IgD-negative memory B cell (primary cell): Measurements from ENCODE around the gene SLAMF7. TPM values are rescaled to one million over a fixed set of nuclear protein-coding genes. Genes with fewer than 3 reads are reported as not detected.

Source experiments
- H3K27ac Mint-ChIP-seq, 3 donors: one replicate each; pipeline ENCODE4 v1.8.0; 2020 to 2022; ENCODE audit warnings: mild to moderate bottlenecking in 3 of 3, mixed read lengths in 3 of 3, moderate library complexity in 1 of 3
- H3K27me3 Mint-ChIP-seq: one replicate; pipeline ENCODE4 v1.8.0; 2021; ENCODE audit warnings: mixed read lengths
- H3K36me3 Mint-ChIP-seq: one replicate; pipeline ENCODE4 v1.8.0; 2020; ENCODE audit warnings: mild to moderate bottlenecking, mixed read lengths
- H3K4me1 Mint-ChIP-seq, 3 donors: one replicate each; pipeline ENCODE4 v1.8.0; 2020 to 2022; ENCODE audit warnings: mixed read lengths in 3 of 3, mild to moderate bottlenecking in 1 of 3
- H3K4me3 Mint-ChIP-seq, 4 donors: one replicate each; pipeline ENCODE4 v1.8.0; 2020 to 2022; ENCODE audit warnings: mild to moderate bottlenecking in 4 of 4, mixed read lengths in 4 of 4, moderate library complexity in 3 of 4
- H3K9me3 Mint-ChIP-seq, 3 donors: one replicate each; pipeline ENCODE4 v1.8.0; 2020 to 2021; ENCODE audit warnings: mixed read lengths in 3 of 3, mild to moderate bottlenecking in 1 of 3
- polyA plus RNA-seq: library from polyadenylated mRNA; unstranded; fragments of 300-500 nt; fragmentation: Illumina TruSeq; gene quantifications from one replicate; pipeline ENCODE4 v1.2.3, GENCODE V29; 2021

Gene SLAMF7
- polyA plus RNA-seq, 1 donor from 2014 or later = 26.8 TPM

DNA sequence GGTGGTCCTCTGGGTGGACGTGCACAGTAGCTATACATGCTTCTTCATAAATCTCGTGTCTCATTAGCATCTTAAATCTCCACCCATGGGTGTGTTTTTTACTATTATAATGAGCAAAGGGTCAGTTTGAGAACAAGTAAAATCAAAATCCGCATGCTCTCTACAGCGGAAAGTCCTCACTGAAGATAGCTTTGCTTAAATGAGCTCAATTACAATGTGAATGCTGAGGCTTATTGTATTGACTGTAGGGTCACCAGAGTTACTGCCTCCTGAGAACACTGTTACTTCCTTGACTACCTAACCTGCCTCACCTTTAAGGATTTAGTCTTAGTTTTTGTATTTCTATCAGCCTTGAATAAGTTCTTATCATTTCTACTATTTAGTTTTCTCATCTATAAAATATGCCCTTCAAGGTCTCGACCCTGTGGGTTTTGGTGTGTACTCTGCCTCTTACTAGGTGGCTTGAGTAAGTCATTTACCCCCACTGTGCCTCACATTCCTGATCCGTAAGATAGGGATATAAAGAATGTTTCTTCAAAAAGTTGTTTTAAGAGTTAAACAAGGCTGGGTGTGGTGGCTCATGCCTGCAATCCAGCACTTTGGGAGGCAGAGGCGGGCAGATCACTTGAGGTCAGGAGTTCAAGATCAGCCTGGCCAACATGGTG, 7.9 kb downstream of the SLAMF7 start:
- Mint-ChIP-seq H3K27me3 (no peaks in the 10 kb centered on the region), H3K9me3 (no peaks in the 10 kb centered on the region), H3K27ac (no peak overlapping the region), H3K4me1 (peaks cover 19 to 23% (median 21%) of the 10 kb centered on the region in 3 donors), H3K36me3 (peaks cover 12% of the 10 kb centered on the region), H3K4me3 (no peak overlapping the region)

GRCh38 chr1:160747717-160748116, 8.7 kb downstream of the SLAMF7 start:
- H3K27me3 Mint-ChIP-seq = no peaks in the 10 kb centered on the region
- H3K27ac Mint-ChIP-seq = no peak overlapping the region
- peak overlapping the region in 1 of 4 donors; percentile 52 for H3K4me3 Mint-ChIP-seq
- H3K36me3 Mint-ChIP-seq = peaks cover 10% of the 10 kb centered on the region
- H3K4me1 Mint-ChIP-seq = peaks cover 13 to 17% (median 17%) of the 10 kb centered on the region in 3 donors
- no peaks in the 10 kb centered on the region for H3K9me3 Mint-ChIP-seq

- no peak overlapping the region for H3K27ac Mint-ChIP-seq
- no peaks in the 10 kb centered on the region for H3K27me3 Mint-ChIP-seq
- H3K4me3 Mint-ChIP-seq = peak overlapping the region in 1 of 4 donors; percentile 52
- peaks cover 14% of the 10 kb centered on the region for H3K36me3 Mint-ChIP-seq
- H3K4me1 Mint-ChIP-seq = peaks cover 10 to 14% (median 12%) of the 10 kb centered on the region in 3 donors
- H3K9me3 Mint-ChIP-seq = no peaks in the 10 kb centered on the region
Measured at GRCh38 chr1:160748181-160748877, 9.3 kb downstream of the SLAMF7 start.

GRCh38 chr1:160748878-160749269, 9.8 kb downstream of the SLAMF7 start:
- Mint-ChIP-seq H3K27me3 (no peaks in the 10 kb centered on the region), H3K4me3 (no peak overlapping the region), H3K4me1 (peaks cover 9 to 10% (median 10%) of the 10 kb centered on the region in 3 donors), H3K36me3 (peaks cover 15% of the 10 kb centered on the region), H3K9me3 (no peaks in the 10 kb centered on the region), H3K27ac (no peak overlapping the region)

GRCh38 chr1:160750608-160751007, 11.6 kb downstream of the SLAMF7 start:
- peaks cover 15% of the 10 kb centered on the region for H3K36me3 Mint-ChIP-seq
- no peak overlapping the region for H3K4me3 Mint-ChIP-seq
- H3K4me1 Mint-ChIP-seq = peaks cover 0 to 3% (median 0%) of the 10 kb centered on the region in 3 donors
- H3K9me3 Mint-ChIP-seq = no peaks in the 10 kb centered on the region
- H3K27ac Mint-ChIP-seq = peak overlapping the region in 1 of 3 donors; percentile 75
- H3K27me3 Mint-ChIP-seq = no peaks in the 10 kb centered on the region

- no peak overlapping the region for H3K27ac Mint-ChIP-seq
- no peak overlapping the region for H3K4me3 Mint-ChIP-seq
- H3K9me3 Mint-ChIP-seq = no peaks in the 10 kb centered on the region
- no peaks in the 10 kb centered on the region for H3K27me3 Mint-ChIP-seq
- H3K4me1 Mint-ChIP-seq = peaks cover 0 to 3% (median 3%) of the 10 kb centered on the region in 3 donors
- H3K36me3 Mint-ChIP-seq = peaks cover 15% of the 10 kb centered on the region
Measured at GRCh38 chr1:160752406-160752805, 13.4 kb downstream of the SLAMF7 start.

- no peak overlapping the region for H3K27ac Mint-ChIP-seq
- peaks cover 15% of the 10 kb centered on the region for H3K36me3 Mint-ChIP-seq
Measured at GRCh38 chr1:160752924-160753323, 13.9 kb downstream of the SLAMF7 start.

GRCh38 chr1:160753594-160753993, 14.5 kb downstream of the SLAMF7 start:
- Mint-ChIP-seq H3K9me3 (no peaks in the 10 kb centered on the region), H3K36me3 (peaks cover 15% of the 10 kb centered on the region), H3K27me3 (no peaks in the 10 kb centered on the region), H3K4me3 (no peak overlapping the region), H3K4me1 (peaks cover 0 to 3% (median 0%) of the 10 kb centered on the region in 3 donors), H3K27ac (no peak overlapping the region)

More at GRCh38 chr1:160752924-160753323, 13.9 kb downstream of the SLAMF7 start:
- Mint-ChIP-seq H3K4me1 (peaks cover 0 to 3% (median 0%) of the 10 kb centered on the region in 3 donors), H3K4me3 (no peak overlapping the region), H3K27me3 (no peaks in the 10 kb centered on the region), H3K9me3 (no peaks in the 10 kb centered on the region)

- Mint-ChIP-seq H3K27ac (peak overlapping the region in 1 of 3 donors; percentile 62), H3K27me3 (no peaks in the 10 kb centered on the region), H3K36me3 (peaks cover 12% of the 10 kb centered on the region), H3K4me1 (peaks cover 0 to 3% (median 0%) of the 10 kb centered on the region in 3 donors), H3K9me3 (no peaks in the 10 kb centered on the region), H3K4me3 (peak overlapping the region in 1 of 4 donors; percentile 40)
Measured at GRCh38 chr1:160755461-160755860, 16.4 kb downstream of the SLAMF7 start.

- no peaks in the 10 kb centered on the region for H3K27me3 Mint-ChIP-seq
- peaks cover 8% of the 10 kb centered on the region for H3K36me3 Mint-ChIP-seq
- peak overlapping the region in 1 of 4 donors; percentile 40 for H3K4me3 Mint-ChIP-seq
- peaks cover 0 to 3% (median 0%) of the 10 kb centered on the region in 3 donors for H3K4me1 Mint-ChIP-seq
- H3K9me3 Mint-ChIP-seq = no peaks in the 10 kb centered on the region
- H3K27ac Mint-ChIP-seq = peak overlapping the region in 1 of 3 donors; percentile 62
Measured at GRCh38 chr1:160755911-160756848, 17.1 kb downstream of the SLAMF7 start.

GRCh38 chr1:160756849-160757201, 17.8 kb downstream of the SLAMF7 start:
- H3K27ac Mint-ChIP-seq = no peak overlapping the region
- H3K27me3 Mint-ChIP-seq = no peaks in the 10 kb centered on the region
- peaks cover 7% of the 10 kb centered on the region for H3K36me3 Mint-ChIP-seq
- peaks cover 0 to 3% (median 0%) of the 10 kb centered on the region in 3 donors for H3K4me1 Mint-ChIP-seq
- no peaks in the 10 kb centered on the region for H3K9me3 Mint-ChIP-seq
- H3K4me3 Mint-ChIP-seq = no peak overlapping the region

- Mint-ChIP-seq H3K4me1 (peaks cover 0 to 3% (median 0%) of the 10 kb centered on the region in 3 donors), H3K27me3 (no peaks in the 10 kb centered on the region), H3K27ac (peak overlapping the region in 1 of 3 donors; percentile 46), H3K36me3 (peaks cover 2% of the 10 kb centered on the region), H3K9me3 (no peaks in the 10 kb centered on the region), H3K4me3 (no peak overlapping the region)
Measured at GRCh38 chr1:160758521-160758920, 19.5 kb downstream of the SLAMF7 start.

DNA sequence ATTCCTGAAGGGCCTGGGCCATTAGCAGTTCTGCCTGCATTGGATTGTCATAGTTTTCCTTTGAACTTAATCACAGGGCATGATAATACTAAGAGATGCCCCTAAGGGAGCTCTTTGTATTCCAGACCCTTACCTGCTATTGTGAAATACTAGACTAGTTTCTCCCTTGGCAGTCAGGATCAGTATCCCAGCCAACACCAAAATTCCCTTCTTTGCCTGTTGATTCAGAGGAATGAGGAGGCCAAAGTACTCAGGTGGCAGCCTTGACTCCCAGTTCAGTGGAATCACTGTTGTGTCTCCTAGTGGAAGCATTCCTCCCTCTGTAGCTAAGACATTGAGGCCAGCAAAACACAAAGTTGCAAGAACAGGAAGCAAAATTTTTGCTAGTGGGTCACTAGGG, 20.7 kb downstream of the SLAMF7 start:
- H3K27ac Mint-ChIP-seq = peak overlapping the region in 1 of 3 donors; percentile 64
- H3K27me3 Mint-ChIP-seq = no peaks in the 10 kb centered on the region
- peaks cover 2% of the 10 kb centered on the region for H3K36me3 Mint-ChIP-seq
- no peaks in the 10 kb centered on the region for H3K9me3 Mint-ChIP-seq
- H3K4me3 Mint-ChIP-seq = no peak overlapping the region
- H3K4me1 Mint-ChIP-seq = peaks cover 0 to 3% (median 0%) of the 10 kb centered on the region in 3 donors

- peaks cover 2% of the 10 kb centered on the region for H3K36me3 Mint-ChIP-seq
- H3K9me3 Mint-ChIP-seq = no peaks in the 10 kb centered on the region
- H3K27me3 Mint-ChIP-seq = no peaks in the 10 kb centered on the region
- H3K4me1 Mint-ChIP-seq = no peaks in the 10 kb centered on the region
- no peak overlapping the region for H3K4me3 Mint-ChIP-seq
- no peak overlapping the region for H3K27ac Mint-ChIP-seq
Measured at GRCh38 chr1:160761046-160761445, 22.0 kb downstream of the SLAMF7 start.

DNA sequence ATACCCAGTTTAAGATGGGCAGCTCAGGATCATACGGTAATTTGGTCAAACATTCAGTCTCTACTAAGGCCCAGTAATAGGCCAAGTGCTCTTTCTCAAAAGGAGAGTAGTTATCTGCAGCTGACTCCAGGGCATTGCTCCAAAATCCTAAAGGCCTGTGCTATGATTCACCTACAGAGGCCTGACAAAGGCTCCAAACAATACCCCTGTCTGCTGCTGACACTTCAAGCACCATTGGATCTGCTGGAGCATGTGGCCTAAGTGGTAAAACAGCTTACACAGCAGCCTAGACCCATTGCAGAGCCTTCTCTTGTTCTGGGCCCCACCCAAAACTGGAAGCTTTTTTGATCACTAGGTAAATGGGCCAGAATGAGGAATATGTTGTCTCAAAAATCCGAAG, 22.8 kb downstream of the SLAMF7 start:
- peaks cover under 1 to 5% (median 2%) of the 10 kb centered on the region in 3 donors for H3K4me1 Mint-ChIP-seq
- H3K27me3 Mint-ChIP-seq = no peaks in the 10 kb centered on the region
- no peak overlapping the region for H3K4me3 Mint-ChIP-seq
- H3K36me3 Mint-ChIP-seq = peaks cover 5% of the 10 kb centered on the region
- no peaks in the 10 kb centered on the region for H3K9me3 Mint-ChIP-seq
- H3K27ac Mint-ChIP-seq = no peak overlapping the region
